HG03442 (cell line): ENCODE data around the gene FREY1.

Source experiments
- ATAC-seq: cut with Tn5 transposase; IDR thresholded peaks from one replicate; pipeline ENCODE4 v1.9.1; 2021; ENCODE audit warnings: mild to moderate bottlenecking, moderate library complexity; ENCODE audit not compliant: unreplicated experiment

FREY1 gene

DNA sequence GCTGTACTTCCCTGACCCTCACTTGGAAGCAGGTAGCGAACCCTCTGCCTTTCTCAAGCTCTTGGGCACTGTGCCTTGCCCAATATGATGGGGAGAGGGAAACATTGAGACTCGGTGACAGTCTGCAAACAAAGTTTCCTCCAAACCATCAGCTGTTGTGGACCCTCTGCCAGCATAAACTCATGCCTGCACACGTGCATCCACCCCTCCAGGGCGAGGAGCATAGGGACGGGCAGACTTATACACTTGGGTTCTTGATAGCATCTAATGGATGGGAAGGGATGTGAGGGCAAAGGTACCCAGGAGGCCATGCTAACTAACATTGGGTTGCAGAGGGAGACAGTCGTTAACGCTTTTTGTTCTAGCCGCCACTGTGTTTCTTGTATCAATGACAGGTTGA, 29.9 kb downstream of the FREY1 start:
- ATAC-seq, result no peak

DNA sequence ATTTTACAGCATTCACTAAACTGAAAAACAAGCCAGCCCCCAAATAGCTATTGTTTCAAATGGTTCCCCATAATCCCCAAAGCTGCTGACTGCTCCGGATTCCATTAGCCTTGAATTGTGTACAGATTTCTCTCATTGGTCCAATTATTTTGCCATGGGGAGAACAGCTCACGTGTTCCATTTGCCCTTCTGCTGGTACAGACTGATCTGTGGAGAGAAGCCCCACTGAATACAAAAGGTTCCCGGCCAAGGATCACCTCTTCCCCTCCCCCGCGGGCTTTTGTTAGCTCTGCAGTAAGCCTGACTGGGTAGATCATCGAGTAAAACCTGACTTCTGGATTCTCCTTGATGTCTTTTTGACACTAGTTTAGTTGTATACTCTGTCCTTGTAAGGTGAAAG, 30.7 kb downstream of the FREY1 start:
- ATAC-seq, result no peak

DNA sequence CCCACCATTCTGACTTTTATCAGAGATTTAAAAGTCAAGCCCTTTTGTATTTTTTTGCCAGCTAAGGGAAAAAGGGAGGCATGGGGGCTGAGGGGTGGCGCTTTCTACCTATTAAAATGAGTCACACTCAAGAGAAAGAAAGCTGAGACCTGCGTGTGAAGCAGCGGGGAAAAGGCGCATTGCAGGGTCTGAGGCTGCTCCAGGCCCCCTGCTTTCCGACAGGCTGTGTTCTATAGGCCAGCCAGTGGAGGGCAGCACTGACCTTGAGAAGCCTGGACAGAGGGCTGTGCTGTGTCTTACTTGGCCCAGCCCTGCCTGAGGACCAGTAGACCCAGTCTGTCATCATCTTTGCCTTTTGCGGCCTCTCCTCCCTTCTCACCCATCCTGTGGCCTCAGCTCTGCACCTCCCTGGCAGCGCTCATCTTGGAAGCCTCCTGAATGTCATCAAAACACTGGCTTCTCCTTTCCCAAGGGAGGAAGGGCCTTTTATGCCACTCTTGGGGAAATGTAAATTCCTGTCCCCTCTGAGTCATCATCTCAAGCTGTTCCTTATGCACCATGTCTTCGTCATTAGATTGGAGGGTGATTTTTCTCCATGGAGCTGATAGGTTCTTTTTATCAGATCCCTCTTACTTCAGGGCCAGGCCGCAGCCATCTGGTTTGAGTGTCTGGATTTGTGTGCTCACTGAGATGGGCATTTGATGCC, 34.3 kb downstream of the FREY1 start:
- ATAC-seq, result no peak

DNA sequence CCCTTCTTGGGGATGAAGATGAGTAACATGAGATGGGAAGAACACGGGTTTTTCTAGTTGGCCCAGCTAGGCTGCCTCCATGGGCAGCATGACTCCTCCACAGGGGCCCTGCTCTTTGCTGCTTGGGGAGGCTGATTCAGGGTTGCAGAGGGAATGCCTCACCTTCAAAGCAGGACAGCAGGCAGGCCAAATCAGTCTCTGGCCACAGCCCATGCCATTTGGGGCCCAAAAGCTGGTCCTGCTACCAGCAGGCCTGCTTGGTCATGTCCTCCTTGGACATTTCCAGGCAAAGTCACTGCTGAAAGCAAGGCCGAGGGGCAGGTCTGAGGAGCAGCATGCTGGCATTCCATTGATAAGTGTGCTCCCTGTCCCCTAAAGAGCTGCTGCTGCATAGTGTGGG, 35.4 kb downstream of the FREY1 start:
- ATAC-seq, result no peak

DNA sequence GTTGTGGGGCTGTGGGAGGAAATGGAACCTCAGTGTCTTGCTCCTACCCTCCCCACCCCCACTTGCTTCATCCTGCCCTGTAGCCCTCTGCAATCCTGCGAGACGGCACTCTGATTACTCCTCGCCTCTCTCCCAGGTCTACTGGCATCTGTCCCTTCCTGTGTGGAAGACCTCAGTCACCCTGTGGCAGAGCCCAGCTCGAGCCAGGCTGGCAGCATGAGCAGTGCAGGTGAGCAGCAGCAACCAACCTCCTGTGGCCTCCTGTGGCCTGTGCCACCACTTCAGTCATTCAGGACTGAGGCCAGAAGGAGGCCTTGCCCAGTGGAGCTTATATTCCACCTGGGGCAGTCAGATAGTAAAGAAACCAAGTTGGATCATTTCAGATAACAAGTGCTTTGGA, 36.4 kb downstream of the FREY1 start:
- ATAC-seq, result no peak

DNA sequence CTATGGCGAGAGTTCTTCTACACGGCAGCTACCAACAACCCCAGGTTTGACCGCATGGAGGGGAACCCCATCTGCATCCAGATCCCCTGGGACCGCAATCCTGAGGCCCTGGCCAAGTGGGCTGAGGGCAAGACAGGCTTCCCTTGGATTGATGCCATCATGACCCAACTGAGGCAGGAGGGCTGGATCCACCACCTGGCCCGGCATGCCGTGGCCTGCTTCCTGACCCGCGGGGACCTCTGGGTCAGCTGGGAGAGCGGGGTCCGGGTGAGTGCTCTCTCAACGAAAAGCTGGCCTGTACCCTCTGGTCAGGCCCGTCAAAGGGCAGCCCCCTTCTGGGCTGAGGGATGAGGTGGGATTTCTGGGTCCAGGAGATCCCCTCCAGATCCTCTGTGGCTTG, 37.5 kb downstream of the FREY1 start:
- no peak for ATAC-seq

DNA sequence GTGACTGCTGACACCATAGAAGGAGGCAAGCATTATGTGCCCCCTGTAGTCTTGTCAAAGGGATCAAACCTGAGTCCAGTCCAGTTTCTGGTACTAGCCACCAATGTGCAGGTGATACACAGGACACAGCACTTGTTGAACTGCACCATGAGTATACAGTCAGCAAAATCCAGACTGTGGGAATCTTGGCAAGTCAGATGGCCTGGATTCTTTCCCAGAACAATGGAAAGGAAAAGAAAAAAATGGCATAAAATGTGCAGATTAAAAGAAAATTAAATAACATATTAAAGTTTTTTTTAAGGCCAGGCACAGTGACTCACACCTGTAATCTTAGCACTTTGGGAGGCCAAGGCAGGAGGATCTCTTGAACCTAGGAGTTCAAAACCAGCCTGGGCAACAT, 43.0 kb downstream of the FREY1 start:
- no peak for ATAC-seq

DNA sequence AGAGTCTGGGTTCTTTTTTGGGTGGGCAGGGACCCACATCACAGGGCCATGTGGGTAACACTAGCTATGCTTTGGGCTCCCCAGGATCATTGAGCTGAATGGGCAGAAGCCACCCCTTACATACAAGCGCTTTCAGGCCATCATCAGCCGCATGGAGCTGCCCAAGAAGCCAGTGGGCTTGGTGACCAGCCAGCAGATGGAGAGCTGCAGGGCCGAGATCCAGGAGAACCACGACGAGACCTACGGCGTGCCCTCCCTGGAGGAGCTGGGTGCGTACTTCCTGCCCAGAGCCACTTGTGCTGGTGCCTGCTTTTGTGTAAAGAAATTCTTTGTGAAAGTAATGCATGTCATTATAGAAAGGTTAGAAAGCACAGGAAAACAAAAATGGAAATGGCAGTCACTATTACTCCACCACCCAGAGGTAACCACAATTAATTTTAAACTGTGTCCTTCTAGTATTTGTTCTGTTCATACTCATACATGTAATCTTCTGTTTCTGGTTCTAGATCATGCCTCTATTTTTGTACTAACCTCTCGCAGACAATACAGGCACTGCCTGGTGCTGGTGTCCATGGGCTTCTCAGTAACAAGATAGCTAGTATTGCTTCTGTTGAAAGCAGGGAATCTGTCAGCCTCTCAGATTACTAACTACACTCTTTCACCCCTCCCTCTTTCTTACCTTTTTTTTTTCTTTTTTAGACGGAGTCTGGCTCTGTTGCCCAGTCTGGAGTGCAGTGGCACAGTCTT, 46.1 kb downstream of the FREY1 start:
- no peak for ATAC-seq

DNA sequence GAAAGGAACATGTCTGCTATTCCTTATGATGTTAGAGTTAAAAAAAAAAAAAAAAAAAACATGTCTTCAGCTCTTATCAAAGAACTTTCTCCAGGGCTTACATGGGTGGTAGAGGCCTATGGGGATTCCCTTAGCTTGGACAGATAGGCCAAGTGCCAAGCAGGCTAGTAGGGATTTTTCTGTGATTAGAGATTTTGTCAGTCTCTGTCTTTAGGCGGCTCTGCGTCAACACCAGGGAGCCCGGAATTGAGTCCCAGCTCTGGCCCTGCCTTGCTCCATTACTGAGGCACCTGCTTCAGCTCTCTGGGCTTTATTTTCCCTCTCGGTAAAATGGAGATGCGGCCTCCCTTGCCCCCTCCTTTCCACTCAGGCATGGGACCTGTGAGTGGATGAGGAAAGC, 46.7 kb downstream of the FREY1 start:
- ATAC-seq, result no peak

DNA sequence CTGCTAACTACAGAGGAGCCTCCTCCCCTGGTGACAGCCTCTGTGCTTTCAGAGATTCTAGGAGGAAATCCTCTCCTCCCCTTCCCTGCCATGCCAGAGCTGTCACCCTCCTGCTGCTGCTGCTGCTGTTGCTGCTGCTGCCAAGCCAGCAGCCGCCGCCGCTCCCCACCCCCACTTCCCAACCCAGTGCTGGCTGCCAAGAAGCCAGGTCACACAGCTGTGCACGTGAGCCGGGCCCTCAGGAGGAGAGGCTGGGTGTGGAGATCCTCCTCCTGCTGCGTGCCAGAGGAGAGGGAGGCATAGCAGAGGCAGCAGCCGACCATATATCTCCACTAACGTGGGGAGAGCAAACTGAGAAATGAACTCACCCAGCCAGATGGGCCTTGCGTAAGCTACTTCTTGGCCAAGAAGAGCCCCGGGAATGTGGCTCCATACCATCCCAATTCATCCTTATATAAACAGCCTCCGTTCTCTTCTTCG, 47.4 kb downstream of the FREY1 start:
- no peak for ATAC-seq

DNA sequence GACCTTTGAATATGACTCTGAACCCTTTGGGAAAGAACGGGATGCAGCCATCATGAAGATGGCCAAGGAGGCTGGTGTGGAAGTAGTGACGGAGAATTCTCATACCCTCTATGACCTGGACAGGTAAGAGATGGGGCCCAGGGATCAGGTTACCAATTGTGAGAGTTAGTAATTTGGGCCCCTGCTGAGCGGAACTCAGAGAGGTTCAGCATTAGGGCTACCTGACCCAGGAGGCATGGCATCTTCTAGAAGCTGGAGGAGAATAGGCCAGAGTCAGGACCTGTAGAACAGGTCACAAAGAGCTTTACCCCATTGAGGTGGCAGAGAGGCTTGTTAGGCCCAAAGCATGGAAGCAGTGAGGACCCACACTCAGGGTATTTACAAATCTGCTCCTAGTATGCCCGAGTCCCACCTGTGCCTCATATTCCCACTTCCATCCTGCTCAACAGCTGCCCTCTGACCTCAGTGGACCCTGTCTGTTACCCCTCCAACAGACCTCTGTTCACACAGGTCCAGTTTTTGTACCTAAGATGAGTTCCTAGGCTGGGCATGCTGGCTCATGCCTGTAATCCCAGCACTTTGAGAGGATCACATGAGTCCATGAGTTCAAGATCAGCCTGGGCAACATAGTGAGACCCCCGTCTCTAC, 48.2 kb downstream of the FREY1 start:
- no peak for ATAC-seq

DNA sequence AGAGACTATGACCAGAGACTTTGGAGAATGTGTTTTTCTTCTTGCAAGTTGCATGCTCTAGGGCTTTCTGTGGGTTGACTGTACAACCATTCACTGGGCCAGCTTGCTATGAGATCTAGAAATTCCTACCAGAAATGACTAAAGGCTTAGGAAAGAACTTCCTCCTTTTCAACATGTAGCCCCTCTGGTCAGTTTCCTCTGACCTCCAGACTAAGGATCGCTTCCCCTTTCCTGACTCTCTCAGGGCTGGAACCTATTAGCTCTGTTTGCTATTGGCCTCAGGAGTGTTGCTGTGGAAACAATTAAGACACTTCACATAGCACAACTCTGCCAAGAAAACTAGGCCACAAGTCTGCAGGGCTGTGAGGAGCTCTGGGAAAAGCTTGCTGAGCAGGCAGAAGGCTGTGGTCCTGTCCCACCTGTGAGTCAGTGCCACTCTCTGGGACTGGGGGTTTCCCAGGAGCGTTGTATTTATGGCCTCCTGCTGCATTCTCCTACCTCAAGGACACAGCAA, 49.1 kb downstream of the FREY1 start:
- ATAC-seq, result no peak
